ENCODE measurements around the gene SMG7.

SMG7 gene

DNA sequence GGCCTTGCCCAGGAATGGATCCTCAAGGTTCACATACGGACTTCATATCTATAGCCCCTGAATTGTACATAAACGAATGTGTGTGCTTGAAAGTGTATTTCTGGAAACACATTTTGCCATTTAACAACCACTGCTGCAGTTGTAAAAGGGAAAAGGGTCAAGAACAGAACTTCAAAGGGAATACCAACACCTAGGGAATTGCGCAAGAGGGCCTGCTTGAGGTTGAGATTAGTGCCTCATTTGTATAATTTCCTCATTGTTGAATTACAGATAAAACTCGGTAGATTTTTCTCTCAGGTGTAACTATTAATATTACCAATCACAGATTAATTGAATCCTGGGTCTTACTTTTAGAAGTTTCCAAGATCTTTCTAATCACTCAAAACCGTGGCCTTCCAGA lies 111.8 kb downstream of the SMG7 start:
- no peak overlapping the region for H3K27ac ChIP-seq
- TF ChIP-seq, protein P1, sequence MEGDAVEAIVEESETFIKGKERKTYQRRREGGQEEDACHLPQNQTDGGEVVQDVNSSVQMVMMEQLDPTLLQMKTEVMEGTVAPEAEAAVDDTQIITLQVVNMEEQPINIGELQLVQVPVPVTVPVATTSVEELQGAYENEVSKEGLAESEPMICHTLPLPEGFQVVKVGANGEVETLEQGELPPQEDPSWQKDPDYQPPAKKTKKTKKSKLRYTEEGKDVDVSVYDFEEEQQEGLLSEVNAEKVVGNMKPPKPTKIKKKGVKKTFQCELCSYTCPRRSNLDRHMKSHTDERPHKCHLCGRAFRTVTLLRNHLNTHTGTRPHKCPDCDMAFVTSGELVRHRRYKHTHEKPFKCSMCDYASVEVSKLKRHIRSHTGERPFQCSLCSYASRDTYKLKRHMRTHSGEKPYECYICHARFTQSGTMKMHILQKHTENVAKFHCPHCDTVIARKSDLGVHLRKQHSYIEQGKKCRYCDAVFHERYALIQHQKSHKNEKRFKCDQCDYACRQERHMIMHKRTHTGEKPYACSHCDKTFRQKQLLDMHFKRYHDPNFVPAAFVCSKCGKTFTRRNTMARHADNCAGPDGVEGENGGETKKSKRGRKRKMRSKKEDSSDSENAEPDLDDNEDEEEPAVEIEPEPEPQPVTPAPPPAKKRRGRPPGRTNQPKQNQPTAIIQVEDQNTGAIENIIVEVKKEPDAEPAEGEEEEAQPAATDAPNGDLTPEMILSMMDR (conservative IDR thresholded peaks at IDR 0.05; ENCODE audit: low read depth) = no peak

GRCh38 chr1:183585038-183585437 lies 112.7 kb downstream of the SMG7 start:
- TF ChIP-seq, protein P1 (conservative IDR thresholded peaks at IDR 0.05; ENCODE audit: low read depth) = no peak
- CTCF ChIA-PET = interaction anchor here (0.6 kb wide), 2 partner anchors 16 to 20 kb away, joined by 3 to 4 read pairs; no protein-coding TSS in a partner anchor
- DNase-seq (ENCODE audit: low spot score) = no peak
- no peak overlapping the region for H3K27ac ChIP-seq
- POLR2A ChIA-PET (ENCODE audit: low non-redundant PET) = no interaction called here

More for the DNA sequence above, 111.8 kb downstream of the SMG7 start:
- CTCF ChIA-PET = no interaction called here
- POLR2A ChIA-PET (ENCODE audit: low non-redundant PET) = no interaction called here
- no peak for DNase-seq (ENCODE audit: low spot score)

- CTCF ChIA-PET = no interaction called here
- no peak overlapping the region for H3K27ac ChIP-seq
- POLR2A ChIA-PET (ENCODE audit: low non-redundant PET) = no interaction called here
- TF ChIP-seq, protein P1 (conservative IDR thresholded peaks at IDR 0.05; ENCODE audit: low read depth) = no peak
- no peak for DNase-seq (ENCODE audit: low spot score)
Measured at GRCh38 chr1:183586455-183586854, 114.2 kb downstream of the SMG7 start.

DNA sequence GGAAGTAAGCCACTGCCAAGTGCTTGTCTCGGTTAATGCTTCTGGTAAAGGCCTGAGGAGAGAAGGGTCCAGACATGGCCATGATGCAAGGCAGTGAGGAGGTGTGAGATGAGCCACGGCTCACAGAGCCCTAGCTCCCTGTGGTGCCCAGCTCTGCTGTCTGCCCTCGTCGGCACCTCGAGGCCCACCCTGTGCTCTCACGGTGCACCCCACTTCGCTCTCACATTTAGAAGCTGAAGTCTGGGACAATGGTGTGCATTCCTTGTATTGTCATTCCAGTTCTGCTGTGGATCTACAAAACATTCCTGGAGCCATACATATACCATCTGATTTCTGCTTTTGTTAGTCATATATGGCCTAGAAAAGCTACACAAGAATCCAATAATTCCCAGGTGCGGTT lies 114.6 kb downstream of the SMG7 start:
- POLR2A ChIA-PET (ENCODE audit: low non-redundant PET) = no interaction called here
- TF ChIP-seq, protein P1 (conservative IDR thresholded peaks at IDR 0.05; ENCODE audit: low read depth) = no peak
- CTCF ChIA-PET = no interaction called here
- DNase-seq (ENCODE audit: low spot score) = no peak
- H3K27ac ChIP-seq = no peak overlapping the region

- no peak overlapping the region for H3K27ac ChIP-seq
- CTCF ChIA-PET = no interaction called here
- no peak for DNase-seq (ENCODE audit: low spot score)
- POLR2A ChIA-PET (ENCODE audit: low non-redundant PET) = no interaction called here
- TF ChIP-seq, protein P1 (conservative IDR thresholded peaks at IDR 0.05; ENCODE audit: low read depth) = no peak
Measured at GRCh38 chr1:183588827-183589226, 116.5 kb downstream of the SMG7 start.

- POLR2A ChIA-PET (ENCODE audit: low non-redundant PET) = no interaction called here
- CTCF ChIA-PET = no interaction called here
- DNase-seq (ENCODE audit: low spot score) = no peak
- TF ChIP-seq, protein P1 (conservative IDR thresholded peaks at IDR 0.05; ENCODE audit: low read depth) = no peak
- no peak overlapping the region for H3K27ac ChIP-seq
Measured at GRCh38 chr1:183589384-183589783, 117.1 kb downstream of the SMG7 start.

DNA sequence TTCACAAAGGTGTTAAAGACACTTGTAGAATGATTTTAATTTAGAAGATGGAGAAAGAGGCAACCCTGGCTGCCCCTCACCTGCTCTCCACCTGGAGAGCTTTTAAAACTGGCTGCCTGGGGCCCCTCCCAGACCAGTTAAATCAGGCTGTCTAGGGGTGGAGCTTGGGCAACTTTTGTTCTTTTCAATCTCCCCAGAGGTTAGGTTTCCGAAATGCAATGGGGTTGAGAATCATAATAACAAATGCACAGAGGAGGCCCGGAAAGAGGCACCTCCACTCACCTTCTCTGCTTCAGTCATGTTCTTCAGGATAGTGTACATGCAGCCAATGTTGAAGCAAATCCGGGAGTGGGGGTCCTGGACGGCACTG lies 117.6 kb downstream of the SMG7 start:
- ChIA-PET POLR2A (ENCODE audit: low non-redundant PET) (no interaction called here), CTCF (interaction anchor here (0.6 kb wide), 1 partner anchor 666 kb away, joined by 3 read pairs; no protein-coding TSS in a partner anchor)
- no peak overlapping the region for H3K27ac ChIP-seq
- DNase-seq (ENCODE audit: low spot score) = no peak
- TF ChIP-seq, protein P1 (conservative IDR thresholded peaks at IDR 0.05; ENCODE audit: low read depth) = no peak
